HepG2 (cell line): Measurements from ENCODE around the gene CLIC1. TPM values are rescaled to one million over a fixed set of nuclear protein-coding genes. Genes with fewer than 3 reads are reported as not detected.

Experiments
- ATF7 ChIP-seq, 2 experiments: fragments of 450-650 bp in 1 of 2; sonication (generic) in 1 of 2; formaldehyde crosslinking in 1 of 2; IDR thresholded peaks; 2 replicates each; pipeline versions ENCODE4 v1.4.0 to v1.6.1; 2016 to 2020; ENCODE audit warnings: antibody characterized with exemption in 1 of 2, mild to moderate bottlenecking in 1 of 2, missing genetic modification reagents in 1 of 2
- HHEX ChIP-seq: IDR thresholded peaks from 2 replicates; pipeline ENCODE4 v1.6.1; 2016; ENCODE audit warnings: control low read depth
- HMG20A ChIP-seq: IDR thresholded peaks from 2 replicates; pipeline ENCODE4 v1.6.1; 2016; ENCODE audit warnings: borderline replicate concordance
- MAX ChIP-seq: IDR thresholded peaks from 2 replicates; pipeline ENCODE4 v1.6.1; 2012; ENCODE audit warnings: inconsistent platforms
- NONO ChIP-seq, 2 experiments: fragments of 450-650 bp in 1 of 2; sonication (generic) in 1 of 2; formaldehyde crosslinking in 1 of 2; IDR thresholded peaks in 1 of 2; conservative IDR thresholded peaks in 1 of 2; 2 replicates each; pipeline versions ENCODE4 v1.6.1 to v1.8.0; 2017 to 2022; ENCODE audit warnings: mild to moderate bottlenecking in 1 of 2, missing genetic modification reagents in 1 of 2, moderate library complexity in 1 of 2
- ONECUT2 ChIP-seq: sonication (generic); formaldehyde crosslinking; IDR thresholded peaks from 2 replicates; pipeline ENCODE4 v1.4.0; 2020; ENCODE audit warnings: missing genetic modification reagents
- PLSCR1 ChIP-seq: sonication (generic); formaldehyde crosslinking; IDR thresholded peaks from 2 replicates; pipeline ENCODE4 v1.5.0; 2020; ENCODE audit warnings: missing genetic modification reagents, mild to moderate bottlenecking, borderline replicate concordance
- RBAK ChIP-seq: sonication (generic); formaldehyde crosslinking; IDR thresholded peaks from 2 replicates; pipeline ENCODE4 v1.5.1; 2020; ENCODE audit warnings: mild to moderate bottlenecking, missing genetic modification reagents
- SETDB1 ChIP-seq: sonication (generic); formaldehyde crosslinking; IDR thresholded peaks from 2 replicates; pipeline ENCODE4 v1.5.1; 2020; ENCODE audit warnings: missing genetic modification reagents, mild to moderate bottlenecking, borderline replicate concordance
- TOE1 ChIP-seq: sonication (generic); formaldehyde crosslinking; IDR thresholded peaks from 2 replicates; pipeline ENCODE4 v1.4.0; 2020; ENCODE audit warnings: mild to moderate bottlenecking, missing genetic modification reagents
- ZNF317 ChIP-seq: sonication (generic); formaldehyde crosslinking; IDR thresholded peaks from 2 replicates; pipeline ENCODE4 v1.5.0; 2020; ENCODE audit warnings: mild to moderate bottlenecking, missing genetic modification reagents
- ZNF430 ChIP-seq: sonication (generic); formaldehyde crosslinking; IDR thresholded peaks from 2 replicates; pipeline ENCODE4 v1.9.0; 2021; ENCODE audit warnings: mild to moderate bottlenecking, missing genetic modification reagents
- ZNF460 ChIP-seq: sonication (generic); formaldehyde crosslinking; IDR thresholded peaks from 2 replicates; pipeline ENCODE4 v1.5.1; 2020; ENCODE audit warnings: missing genetic modification reagents, mild to moderate bottlenecking, borderline replicate concordance
- ZNF496 ChIP-seq: sonication (generic); formaldehyde crosslinking; IDR thresholded peaks from 2 replicates; pipeline ENCODE4 v1.8.1; 2023; ENCODE audit warnings: mild to moderate bottlenecking, moderate library complexity, missing genetic modification reagents; ENCODE audit not compliant: insufficient replicate concordance
- ZNF570 ChIP-seq: sonication (generic); formaldehyde crosslinking; IDR thresholded peaks from 2 replicates; pipeline ENCODE4 v1.4.0; 2020; ENCODE audit warnings: mild to moderate bottlenecking, missing genetic modification reagents, borderline replicate concordance
- ZNF619 ChIP-seq: sonication (generic); formaldehyde crosslinking; IDR thresholded peaks from 2 replicates; pipeline ENCODE4 v1.4.0; 2020; ENCODE audit warnings: mild to moderate bottlenecking, missing genetic modification reagents
- ZNF879 ChIP-seq: sonication (generic); formaldehyde crosslinking; IDR thresholded peaks from 2 replicates; pipeline ENCODE4 v1.8.1; 2023; ENCODE audit warnings: missing genetic modification reagents
- polyA plus RNA-seq, 8 experiments: library from polyadenylated mRNA; depleted of rRNA in 3 of 8; stranded (reverse) in 7 of 8; unstranded in 1 of 8; fragments of >200 nt; fragmentation: Illumina TruSeq in 4 of 8; extraction: Trizol in 4 of 8; gene quantifications; 2 replicates each; pipeline versions ENCODE4 v1.2.1 to v1.2.3, GENCODE V29; 2011 to 2016; ENCODE audit warnings: low read depth in 4 of 8, missing spikeins in 1 of 8, mixed read lengths in 1 of 8; ENCODE audit not compliant: insufficient read depth in 1 of 8
- total RNA-seq, 5 experiments: library from RNA; depleted of rRNA; stranded (reverse); fragments of >200 nt; fragmentation: Illumina TruSeq; extraction: Trizol; gene quantifications; 2 replicates each; pipeline ENCODE4 v1.2.3, GENCODE V29; 2016; ENCODE audit warnings: low read depth in 1 of 5
- TF ChIP-seq, protein P1 (sequence below): sonication (generic); formaldehyde crosslinking; IDR thresholded peaks from 2 replicates; pipeline ENCODE4 v1.5.1; 2020; ENCODE audit warnings: missing genetic modification reagents, mild to moderate bottlenecking, borderline replicate concordance
- TF ChIP-seq, protein P2 (sequence below): sonication (generic); formaldehyde crosslinking; conservative IDR thresholded peaks from 2 replicates; pipeline ENCODE4 v1.4.0; 2020; ENCODE audit warnings: missing genetic modification reagents
- TF ChIP-seq, protein P3 (sequence below): sonication (generic); formaldehyde crosslinking; IDR thresholded peaks from 2 replicates; pipeline ENCODE4 v1.8.0; 2022; ENCODE audit warnings: mild to moderate bottlenecking, missing genetic modification reagents, borderline replicate concordance
- TF ChIP-seq, protein P4 (sequence below): sonication (generic); formaldehyde crosslinking; IDR thresholded peaks from 2 replicates; pipeline ENCODE4 v1.5.0; 2020; ENCODE audit warnings: mild to moderate bottlenecking, missing genetic modification reagents

The CLIC1 gene
- total and polyA plus RNA-seq, 2 of the 13 experiments (the other 11 are each of a cell fraction or from before 2014, with no cell fraction given), result 602 to 891 TPM

DNA sequence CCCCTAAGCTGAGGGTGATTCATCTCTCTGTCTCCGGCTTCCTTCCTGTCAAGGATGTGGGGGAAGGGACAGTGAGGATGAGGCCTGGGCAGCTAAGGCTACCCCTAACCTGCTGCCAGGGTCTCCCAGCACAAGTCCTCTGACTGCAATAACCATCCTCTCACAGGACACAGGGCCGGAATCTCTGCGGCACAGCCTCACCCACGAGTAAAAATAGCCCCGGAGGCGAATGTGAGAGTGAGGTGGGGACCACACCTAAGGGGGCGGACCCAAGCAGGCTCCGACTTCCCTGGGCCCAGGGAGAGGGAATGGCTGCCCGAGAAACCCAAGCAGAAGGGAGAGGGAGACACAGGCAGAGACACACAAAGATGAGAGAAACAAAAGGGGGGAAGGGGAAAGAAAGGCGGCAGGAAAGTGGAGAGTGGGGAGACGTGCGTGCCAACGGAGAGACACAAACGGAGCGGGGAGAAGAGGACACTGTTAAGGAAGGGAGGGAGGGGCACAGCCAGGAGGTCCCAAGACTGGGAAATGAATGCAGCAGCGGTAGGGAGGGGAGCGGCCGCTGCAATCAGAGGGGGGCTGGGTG is 1.4 kb downstream of the CLIC1 start (continued):
- TF ChIP-seq, protein P1, sequence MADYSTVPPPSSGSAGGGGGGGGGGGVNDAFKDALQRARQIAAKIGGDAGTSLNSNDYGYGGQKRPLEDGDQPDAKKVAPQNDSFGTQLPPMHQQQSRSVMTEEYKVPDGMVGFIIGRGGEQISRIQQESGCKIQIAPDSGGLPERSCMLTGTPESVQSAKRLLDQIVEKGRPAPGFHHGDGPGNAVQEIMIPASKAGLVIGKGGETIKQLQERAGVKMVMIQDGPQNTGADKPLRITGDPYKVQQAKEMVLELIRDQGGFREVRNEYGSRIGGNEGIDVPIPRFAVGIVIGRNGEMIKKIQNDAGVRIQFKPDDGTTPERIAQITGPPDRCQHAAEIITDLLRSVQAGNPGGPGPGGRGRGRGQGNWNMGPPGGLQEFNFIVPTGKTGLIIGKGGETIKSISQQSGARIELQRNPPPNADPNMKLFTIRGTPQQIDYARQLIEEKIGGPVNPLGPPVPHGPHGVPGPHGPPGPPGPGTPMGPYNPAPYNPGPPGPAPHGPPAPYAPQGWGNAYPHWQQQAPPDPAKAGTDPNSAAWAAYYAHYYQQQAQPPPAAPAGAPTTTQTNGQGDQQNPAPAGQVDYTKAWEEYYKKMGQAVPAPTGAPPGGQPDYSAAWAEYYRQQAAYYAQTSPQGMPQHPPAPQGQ, result no peak
- 0 out of 2 replicates have a peak, but pooled peaks have one; percentile 44 for TF ChIP-seq ZNF879 (CRISPR knock-in tag)
- no peak for TF ChIP-seq RBAK
- no peak for TF ChIP-seq NONO (IDR thresholded peaks at IDR 0.05)
- no peak for TF ChIP-seq NONO (CRISPR knock-in tag; conservative IDR thresholded peaks at IDR 0.05)
- no peak for TF ChIP-seq MAX
- TF ChIP-seq ZNF619, result no peak
- no peak for TF ChIP-seq HHEX
- TF ChIP-seq PLSCR1, result no peak
- TF ChIP-seq ZNF570 (CRISPR knock-in tag), result no peak
- no peak for TF ChIP-seq ZNF496
- TF ChIP-seq, protein P2, sequence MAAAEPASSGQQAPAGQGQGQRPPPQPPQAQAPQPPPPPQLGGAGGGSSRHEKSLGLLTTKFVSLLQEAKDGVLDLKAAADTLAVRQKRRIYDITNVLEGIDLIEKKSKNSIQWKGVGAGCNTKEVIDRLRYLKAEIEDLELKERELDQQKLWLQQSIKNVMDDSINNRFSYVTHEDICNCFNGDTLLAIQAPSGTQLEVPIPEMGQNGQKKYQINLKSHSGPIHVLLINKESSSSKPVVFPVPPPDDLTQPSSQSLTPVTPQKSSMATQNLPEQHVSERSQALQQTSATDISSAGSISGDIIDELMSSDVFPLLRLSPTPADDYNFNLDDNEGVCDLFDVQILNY (CRISPR knock-in tag), result no peak
- TF ChIP-seq ATF7 (IDR thresholded peaks at IDR 0.05), result no peak
- TF ChIP-seq ATF7 (CRISPR knock-in tag; IDR thresholded peaks at IDR 0.05), result peak; percentile 36; the same call in 1 of the 2 replicates
- TF ChIP-seq TOE1 (CRISPR knock-in tag), result no peak
- no peak; the same call in 1 of the 2 replicates for TF ChIP-seq ZNF317 (CRISPR knock-in tag)
- no peak for TF ChIP-seq ONECUT2
- TF ChIP-seq, protein P3, sequence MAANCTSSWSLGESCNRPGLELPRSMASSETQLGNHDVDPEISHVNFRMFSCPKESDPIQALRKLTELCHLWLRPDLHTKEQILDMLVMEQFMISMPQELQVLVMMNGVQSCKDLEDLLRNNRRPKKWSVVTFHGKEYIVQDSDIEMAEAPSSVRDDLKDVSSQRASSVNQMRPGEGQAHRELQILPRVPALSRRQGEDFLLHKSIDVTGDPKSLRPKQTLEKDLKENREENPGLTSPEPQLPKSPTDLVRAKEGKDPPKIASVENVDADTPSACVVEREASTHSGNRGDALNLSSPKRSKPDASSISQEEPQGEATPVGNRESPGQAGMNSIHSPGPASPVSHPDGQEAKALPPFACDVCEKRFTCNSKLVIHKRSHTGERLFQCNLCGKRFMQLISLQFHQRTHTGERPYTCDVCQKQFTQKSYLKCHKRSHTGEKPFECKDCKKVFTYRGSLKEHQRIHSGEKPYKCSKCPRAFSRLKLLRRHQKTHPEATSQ (CRISPR knock-in tag), result no peak
- TF ChIP-seq SETDB1 (CRISPR knock-in tag), result no peak
- TF ChIP-seq HMG20A (CRISPR knock-in tag), result no peak
- TF ChIP-seq, protein P4, sequence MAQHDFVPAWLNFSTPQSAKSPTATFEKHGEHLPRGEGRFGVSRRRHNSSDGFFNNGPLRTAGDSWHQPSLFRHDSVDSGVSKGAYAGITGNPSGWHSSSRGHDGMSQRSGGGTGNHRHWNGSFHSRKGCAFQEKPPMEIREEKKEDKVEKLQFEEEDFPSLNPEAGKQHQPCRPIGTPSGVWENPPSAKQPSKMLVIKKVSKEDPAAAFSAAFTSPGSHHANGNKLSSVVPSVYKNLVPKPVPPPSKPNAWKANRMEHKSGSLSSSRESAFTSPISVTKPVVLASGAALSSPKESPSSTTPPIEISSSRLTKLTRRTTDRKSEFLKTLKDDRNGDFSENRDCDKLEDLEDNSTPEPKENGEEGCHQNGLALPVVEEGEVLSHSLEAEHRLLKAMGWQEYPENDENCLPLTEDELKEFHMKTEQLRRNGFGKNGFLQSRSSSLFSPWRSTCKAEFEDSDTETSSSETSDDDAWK (CRISPR knock-in tag), result no peak
- TF ChIP-seq ZNF430 (CRISPR knock-in tag), result no peak
- no peak for TF ChIP-seq ZNF460 (CRISPR knock-in tag)
